Amniotic stem cell (primary cell): ENCODE data around the gene FCHO1.

ENCODE experiments used
- DNase-seq: peaks from one replicate; lab custom pipeline; 2025; lab: John Stamatoyannopoulos, UW

FCHO1 gene

DNA sequence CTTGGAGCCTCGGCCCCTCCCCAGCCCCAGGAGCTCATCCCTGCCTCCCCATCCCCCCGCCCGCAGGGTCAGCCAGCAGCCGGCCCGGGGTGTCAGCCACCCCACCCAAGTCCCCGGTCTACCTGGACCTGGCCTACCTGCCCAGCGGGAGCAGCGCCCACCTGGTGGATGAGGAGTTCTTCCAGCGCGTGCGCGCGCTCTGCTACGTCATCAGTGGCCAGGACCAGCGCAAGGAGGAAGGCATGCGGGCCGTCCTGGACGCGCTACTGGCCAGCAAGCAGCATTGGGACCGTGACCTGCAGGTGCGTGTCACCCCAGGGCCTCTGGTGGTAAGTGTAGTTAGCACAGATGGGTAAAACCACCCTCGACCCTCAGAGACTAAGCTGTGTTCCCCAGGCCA, 18.1 kb upstream of the FCHO1 start:
- no peak for DNase-seq

DNA sequence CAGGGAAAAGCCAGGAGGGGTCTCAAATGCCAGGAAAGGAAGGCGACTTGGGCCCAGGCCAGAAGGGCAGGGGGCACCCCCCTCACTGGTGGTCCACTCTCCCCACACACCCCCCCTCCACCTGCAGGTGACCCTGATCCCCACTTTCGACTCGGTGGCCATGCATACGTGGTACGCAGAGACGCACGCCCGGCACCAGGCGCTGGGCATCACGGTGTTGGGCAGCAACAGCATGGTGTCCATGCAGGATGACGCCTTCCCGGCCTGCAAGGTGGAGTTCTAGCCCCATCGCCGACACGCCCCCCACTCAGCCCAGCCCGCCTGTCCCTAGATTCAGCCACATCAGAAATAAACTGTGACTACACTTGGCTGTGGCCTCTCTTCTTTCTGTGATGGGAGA, 17.1 kb upstream of the FCHO1 start:
- DNase-seq, result no peak

DNA sequence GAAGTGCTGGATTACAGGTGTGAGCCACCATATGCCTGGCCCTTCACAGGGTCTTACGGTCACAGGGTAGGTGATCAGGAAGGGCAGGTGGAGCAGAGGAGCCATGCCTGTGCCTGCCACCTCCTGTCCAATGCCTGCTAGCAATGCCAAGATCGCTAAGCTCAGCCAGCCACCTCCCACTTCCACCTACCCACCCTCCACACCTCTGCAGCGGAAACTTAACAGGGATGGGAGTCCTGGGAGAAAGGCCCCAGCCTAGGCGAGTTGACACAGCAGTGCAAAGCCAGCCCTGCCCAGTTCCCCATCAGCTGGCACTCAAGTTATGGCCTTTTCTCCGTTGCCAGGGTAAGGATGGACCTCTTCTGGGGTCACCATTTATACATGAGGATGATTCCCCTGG, 15.9 kb upstream of the FCHO1 start:
- no peak for DNase-seq

DNA sequence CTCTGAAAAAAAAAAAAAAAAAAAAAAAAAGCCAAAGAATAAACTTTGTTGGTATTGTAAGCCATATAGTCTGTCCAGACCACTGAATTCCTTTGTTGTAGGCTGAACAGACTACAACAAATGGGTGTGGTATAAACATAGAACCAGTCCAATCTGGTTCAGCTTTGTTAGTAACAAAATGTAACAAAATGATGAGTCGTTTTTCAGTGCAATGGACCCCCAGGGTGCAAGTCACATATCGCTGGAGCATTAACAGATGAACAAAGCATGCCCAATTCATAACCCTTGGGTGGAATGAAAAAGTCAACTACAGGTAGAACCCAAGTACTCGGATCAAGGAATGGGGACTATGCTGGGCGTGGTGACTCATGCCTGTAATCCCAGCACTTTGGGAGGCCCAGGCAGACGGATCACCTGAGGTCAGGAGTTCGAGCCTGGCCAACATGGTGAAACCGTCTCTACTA, 13.6 kb upstream of the FCHO1 start:
- DNase-seq, result no peak

DNA sequence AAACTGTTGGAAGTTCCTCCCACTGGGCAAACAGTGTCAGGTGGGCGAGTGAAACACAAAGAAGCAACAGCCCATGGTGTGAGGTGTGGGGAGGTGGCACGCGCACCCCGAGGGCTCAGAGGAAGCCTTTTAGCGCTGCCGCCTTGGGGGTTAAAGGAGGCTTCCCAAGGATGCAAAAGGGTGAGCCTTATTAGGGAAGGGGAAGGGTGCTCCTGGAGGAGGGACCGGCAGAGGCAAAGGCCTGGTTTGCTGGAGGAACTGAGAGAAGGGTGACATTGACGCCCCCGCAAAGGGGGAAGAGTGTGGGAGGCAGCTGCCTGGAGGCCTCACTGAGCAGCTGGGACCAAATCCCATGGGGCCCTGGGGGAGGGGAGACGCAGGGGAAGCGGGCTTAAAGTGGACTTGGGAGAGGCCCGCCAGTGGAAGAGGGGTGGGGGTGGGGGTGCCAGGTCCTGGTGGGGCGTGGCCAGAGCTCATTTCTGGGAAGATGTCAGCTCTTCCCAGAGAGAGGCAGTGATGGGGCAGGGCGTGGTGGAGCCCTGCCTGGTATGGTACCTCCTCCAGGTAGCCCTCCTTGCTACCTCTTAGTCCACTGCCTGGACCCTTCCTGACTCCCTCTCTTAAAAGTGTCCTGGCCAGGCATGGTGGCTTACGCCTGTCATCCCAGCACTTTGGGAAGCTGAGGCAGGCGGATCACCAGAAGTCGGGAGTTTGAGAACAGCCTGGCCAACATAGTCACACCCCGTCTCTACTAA, 12.0 kb upstream of the FCHO1 start:
- DNase-seq, result no peak

DNA sequence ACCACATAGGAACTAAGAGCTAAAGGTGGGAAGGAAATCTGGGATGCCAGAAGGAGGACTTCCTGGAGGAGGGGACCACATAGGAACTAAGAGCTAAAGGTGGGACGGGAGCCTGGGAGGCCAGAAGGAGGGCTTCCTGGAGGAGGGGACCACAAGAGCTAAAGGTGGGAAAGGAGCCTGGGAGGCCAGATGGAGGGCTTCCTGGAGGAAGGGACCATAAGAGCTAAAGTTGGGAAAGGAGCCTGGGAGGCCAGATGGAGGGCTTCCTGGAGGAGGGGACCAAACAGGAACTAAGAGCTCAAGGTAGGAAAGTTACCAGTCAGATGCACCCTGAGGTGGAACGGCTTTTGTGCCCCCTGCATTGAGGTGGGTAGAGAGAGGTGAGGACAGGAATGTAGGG, 9.8 kb upstream of the FCHO1 start:
- DNase-seq, result no peak

DNA sequence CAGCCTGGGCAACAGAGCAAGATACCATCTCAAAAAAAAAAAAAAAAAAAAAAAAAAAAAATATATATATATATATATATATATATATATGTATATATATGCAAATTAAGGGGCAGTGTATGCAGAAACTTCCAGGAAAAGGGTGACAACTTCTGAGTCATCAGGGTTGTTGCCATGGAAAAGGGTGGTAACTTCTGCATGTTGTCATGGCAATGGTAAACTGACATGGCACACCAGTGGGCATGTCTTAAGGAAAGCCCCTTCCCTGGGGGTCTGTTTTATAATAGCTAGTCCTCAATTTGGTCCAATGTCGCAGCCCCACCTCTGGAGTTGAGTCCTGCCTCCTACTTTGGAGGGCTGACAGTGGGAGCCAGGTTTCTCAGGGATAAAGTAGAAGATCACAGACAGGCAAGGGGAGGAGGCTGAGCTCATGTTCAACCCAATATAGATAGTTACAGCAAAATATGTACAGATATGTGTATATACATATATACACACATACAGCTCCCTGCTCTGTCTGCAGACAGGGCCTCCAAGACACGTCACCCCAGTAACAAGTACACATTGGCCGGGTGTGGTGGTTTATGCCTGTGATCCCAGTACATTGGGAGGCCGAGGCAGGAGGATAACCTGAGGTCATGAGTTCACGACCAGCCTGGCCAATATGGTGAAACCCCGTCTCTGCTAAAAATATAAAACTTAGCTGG, 7.2 kb upstream of the FCHO1 start:
- no peak for DNase-seq

DNA sequence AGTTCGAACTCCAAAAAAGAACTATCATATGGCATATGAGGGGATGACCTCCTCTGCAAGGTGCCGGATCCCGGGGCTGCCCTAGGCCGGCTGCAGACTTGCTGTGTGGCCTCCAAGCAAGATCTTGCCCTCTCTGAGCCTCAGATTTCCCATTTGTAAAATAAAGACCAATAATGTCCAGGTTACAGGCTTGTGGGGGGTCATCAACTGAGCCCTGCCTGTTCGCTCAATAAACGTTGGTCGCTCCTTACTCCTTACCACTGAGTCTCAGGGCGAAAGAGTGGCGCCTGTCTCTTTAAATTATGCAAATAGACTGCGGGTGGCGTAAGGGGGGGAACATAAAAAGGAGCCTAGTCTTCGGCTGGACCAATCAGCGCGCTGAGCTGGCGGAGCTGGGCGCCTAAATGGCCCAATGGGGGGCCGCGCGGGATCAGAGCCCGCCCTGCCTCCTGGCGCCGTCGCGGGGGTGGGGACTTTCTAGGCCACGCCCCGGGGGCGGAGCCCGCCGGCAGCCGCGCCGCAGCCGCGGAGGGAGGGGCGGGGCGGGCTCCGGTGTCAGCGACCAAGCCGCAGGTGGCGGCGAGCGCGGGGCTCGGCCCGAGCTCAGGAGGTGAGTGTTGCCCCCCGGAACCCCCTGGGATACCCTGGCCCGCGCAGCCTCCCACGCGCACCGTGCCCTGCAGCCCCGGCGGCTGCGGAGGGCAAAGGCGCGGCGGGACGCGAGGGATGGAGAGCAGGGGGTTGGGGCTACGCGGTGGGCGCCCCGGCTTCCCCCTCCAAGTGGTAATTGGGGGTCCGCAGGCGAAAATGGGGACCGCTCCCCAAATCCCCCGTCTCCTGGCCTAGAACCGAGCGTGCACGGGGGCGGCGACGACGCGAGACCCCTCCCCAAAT, 3.8 kb upstream of the FCHO1 start:
- DNase-seq, result peak; percentile 80

DNA sequence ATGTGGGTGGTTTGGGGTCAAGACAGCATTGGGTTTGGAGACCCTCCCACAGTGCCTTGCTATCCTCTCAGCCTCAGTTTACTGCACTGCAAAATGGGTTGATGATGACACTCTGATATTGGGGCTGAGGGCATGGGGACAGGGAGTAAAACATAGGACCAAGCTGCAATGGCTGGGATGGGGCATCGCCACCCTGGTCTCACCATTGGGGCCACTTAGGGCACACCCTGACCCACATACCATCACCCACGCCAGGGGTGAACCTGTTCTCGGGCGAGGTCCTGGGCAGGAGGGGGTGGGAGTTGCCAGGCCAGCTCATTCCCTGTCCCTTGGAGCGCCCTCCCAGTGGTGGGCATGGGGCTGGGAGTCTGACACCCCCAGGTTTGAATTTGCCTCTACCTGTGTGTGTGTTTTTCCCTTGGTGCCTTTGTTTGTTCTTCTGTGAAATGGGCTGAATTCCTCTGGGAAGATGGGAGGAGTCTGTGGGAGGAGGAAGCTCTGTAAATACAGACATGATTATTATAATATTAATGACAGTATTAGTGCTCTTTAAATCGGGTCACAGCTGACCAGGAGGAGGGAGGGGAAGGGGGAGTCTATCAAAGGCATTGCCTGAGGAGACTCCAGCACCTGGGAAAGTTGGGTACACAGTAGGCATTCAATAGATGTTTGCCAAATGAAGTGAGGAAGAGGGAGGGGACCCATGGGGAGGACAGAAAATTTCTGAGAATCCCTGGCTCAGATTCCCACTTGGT, 2.2 kb upstream of the FCHO1 start:
- DNase-seq, result no peak

DNA sequence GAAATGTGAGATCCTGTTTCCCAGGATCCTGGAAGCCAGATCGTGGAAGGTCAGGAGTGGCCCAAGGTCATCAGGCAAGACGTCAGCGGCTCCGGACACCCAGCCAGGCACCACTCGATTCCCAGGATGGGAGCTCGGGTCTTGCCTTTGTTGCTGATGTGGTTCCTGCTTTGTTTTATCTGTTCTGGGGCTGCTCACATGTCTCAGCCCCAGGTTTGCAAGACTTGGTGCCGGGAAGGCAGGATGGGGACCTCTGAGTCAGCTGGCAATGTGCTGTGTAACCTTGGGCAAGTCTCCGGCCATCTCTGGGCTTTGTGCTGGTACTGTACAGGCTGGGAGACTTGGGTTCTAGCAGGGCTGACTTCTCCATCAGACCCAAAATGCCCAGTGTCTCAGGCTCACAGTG, 1.4 kb upstream of the FCHO1 start:
- no peak for DNase-seq

DNA sequence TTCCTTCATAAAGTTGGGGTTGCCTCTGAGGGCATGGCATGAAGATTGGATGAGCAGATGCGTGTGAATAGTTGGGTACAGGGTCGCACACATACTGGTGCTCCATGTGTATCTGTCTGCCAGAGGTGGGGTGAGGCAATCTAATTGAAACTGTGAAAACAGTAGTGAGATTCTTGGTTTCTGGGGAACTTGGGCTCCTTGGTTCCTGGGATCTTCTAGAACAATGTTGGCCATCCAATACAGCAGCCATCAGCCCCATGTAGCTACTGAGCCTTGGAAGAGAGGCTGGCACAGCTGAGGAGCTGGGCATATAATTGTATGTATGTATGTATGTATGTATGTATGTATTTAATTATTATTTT, 616 bp downstream of the FCHO1 start:
- DNase-seq, result no peak

DNA sequence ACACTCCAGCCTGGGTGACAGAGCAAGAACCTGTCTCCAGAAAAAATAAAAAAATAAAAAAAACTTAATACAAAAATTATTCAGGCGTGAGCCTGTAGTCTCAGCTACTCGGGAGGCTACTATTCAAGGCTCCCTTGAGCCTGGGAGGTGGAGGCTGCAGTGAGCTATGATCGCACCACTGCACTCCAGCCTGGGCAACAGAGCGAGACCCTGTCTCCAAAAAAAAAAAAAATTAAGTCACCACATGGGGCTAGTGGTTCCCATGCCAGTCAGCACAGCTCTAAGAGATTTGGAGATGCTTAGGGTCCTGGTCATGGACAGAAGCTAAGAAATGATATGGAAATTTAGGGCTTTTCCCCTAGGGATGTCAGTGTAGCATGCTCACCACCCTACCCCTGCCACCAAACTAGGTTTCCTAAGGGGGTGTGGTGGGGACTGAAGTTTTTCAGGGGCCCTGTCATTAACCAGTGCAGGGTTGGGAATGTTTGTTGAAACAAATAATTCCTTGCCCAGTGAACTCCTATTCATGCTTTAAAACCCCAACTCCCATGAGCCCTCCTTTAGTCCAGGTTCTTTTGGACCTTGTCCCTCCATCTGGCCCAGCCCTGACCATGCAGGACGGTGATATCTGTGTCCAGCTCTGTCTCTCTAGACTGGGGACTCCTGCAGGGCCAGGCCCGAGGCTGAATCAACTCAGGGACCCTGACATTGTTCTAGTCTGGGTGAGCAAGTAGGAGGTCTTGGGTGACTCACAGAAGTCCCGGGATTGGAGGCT, 1.8 kb downstream of the FCHO1 start:
- no peak for DNase-seq

DNA sequence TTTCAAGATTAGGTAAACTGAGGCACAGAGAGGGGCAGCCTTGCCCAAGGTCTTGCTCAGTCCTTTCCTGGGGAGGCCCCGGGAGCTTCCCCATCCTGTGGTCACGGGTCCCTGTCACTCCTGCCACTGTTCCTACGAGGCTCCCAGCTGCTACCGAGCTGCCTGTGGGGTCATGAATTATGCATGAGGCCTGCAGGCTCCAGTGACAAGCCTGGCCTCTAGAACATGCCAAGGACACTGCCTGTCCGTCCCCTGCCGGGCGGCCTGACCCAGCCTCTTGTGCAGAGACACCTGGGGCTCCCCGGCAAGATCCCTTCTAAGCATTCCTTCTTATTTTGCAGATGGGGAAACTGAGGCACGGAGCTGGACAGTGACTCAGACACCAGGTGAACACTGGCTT, 2.7 kb downstream of the FCHO1 start:
- DNase-seq, result no peak

DNA sequence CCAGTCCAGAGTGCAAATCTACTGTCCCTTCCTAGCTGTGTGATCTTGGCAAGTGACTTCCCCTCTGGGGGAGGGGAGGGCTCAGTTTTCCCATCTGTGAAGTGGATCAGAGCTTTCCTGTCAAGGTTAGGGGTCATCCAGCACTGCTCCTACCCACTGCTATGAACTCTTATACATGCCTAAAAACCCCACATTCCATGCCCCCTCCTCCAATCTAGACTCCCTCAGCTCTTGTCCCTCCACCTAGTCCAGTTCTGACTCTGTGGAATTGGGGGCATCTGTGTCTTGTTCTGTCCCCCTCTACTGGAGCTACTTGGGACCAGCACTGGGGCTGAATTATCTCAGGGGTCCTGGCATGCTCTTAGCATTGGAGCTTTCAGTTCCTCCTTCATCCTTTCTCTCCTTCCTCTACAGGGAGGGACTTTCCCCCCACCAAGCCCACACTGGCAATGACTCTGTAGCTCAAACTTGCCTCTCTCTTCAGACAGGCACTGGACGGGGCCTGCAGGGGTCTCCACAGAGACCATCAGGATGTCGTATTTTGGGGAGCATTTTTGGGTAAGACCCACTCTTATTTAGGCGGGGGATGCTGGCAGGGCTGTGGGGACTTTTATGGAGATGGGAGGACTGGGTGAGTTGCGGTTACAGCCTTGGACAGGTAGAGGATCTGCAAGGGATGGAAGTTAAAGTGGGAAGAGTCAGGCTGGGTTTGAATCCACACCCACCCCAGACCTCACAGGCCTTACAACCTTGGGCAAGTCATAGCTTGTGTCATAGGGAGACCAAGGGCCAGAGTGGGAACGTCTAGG, 3.6 kb downstream of the FCHO1 start:
- DNase-seq, result no peak

DNA sequence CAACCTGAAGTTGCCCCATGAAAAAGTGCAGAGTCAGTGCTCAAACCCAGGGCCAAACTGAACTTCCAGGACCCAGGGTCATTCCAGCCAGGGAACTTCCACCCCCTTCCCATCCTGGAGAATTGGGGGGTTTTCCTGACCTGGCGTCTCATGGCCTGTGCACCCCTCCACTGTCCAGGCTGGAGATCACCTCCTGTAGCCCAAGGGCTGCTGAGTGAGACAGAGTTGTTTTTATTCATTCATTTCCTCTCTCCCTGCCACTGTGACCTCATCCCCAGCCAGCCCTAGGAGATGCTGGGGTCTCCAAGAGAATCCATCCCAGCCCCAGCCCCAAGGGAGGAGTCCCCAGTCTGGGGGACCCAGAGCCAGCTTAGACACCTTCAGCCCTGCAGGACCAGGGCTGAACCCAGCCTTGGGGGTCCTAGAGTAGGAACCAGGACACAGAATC, 4.2 kb downstream of the FCHO1 start:
- no peak for DNase-seq

DNA sequence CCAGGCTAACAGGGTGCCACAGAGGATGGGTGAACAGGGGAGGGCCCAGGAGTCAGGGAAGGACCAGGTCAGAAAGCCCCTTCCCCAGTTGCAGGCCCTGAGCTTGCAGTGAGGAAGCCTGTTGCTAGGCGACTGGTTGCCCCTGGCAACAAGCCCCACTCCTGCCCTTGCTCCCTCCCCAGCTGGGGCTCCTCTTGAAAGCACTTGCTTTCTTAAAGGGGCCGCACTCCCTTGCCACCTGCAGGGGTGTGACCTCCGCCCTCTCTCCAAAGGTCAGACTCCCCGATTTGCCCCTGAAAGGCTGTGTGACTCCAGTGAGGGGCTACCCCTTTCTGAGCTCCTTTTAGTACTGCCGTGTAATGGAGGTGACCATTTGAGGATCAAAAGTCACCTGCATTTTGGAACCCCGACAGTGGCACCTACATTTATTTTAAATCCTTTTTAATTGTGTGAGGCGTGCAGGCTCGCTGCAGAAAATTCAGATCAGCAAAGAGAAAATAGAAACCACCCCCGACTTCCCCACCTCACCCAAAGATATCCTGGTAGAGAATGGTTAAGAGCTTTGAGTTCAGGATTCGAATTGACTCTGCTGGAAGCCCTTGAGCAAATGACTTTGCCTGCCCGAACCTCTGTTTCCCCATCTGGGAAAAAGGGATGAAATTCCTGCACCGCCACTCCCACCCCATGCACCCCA, 4.8 kb downstream of the FCHO1 start:
- DNase-seq, result no peak

DNA sequence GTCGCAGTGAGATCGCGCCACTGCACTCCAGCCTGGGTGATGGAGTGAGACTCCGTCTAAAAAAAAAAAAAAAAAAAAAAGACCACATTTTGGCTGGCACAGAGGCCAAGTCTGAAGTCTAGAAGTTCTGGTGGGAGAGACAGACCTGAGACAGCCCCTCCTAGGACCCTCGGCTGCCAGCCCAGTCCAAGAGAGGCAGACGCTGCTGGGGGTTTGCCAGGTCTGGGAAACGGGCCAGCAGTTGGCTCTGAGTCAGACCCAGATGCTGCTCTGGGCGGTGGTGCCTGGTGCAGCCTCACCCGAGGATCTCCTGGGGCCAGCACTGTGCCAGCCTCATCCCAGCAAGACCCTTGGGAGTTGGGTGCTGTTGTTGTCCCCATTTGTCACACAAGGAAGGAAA, 5.8 kb downstream of the FCHO1 start:
- DNase-seq, result no peak

DNA sequence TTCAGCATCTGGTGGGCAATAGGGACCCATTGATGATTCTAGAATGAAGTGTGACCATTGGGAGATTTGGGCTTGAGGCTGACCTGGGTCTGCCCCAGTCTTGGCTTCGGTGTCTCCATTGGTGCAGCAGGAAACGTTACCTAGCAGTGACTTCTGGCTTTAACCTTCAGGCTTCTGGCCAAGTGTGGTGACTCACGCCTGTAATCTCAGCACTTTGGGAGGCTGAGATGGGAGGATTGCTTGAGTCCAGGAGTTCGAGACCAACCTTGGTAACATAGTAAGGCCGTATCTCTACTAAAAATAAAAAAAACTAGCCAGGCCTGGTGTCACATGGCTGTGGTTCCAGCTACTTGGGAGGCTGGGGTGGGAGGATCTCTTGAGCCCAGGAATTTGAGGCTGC, 7.2 kb downstream of the FCHO1 start:
- no peak for DNase-seq

DNA sequence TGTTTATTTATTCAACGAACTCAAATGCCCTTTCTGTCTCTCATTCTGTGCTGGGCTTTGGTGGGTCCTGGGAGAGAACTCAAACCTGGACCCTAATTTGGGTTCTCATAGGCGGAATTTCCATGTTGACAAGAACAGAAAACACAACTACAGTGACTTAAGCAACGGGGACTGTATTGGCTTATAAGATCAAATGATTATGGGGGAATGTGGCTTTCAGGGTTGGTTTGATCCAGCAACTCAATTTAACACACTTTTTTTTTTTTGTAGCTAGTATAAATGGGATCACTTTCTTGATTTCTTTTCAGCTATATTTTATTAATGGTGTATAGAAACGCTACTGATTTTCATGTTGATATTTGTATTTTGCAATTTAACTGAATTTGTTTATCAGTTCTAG, 9.9 kb downstream of the FCHO1 start:
- no peak for DNase-seq
